Brain microvascular endothelial cell (primary cell): ENCODE measurements around the gene CHST3.

Source experiments
- DNase-seq: peaks from one replicate; pipeline ENCODE4 v3.0.0-alpha.2; 2020
- H3K27ac ChIP-seq: fragments of 250-450 bp; sonication (Bioruptor Pico); 2 replicates; pipeline ENCODE4 v1.5.1; 2020; ENCODE audit warnings: mild to moderate bottlenecking, moderate library complexity
- H3K27me3 ChIP-seq: fragments of 250-450 bp; sonication (Bioruptor Pico); replicated peaks from 2 replicates; pipeline ENCODE4 v1.5.1; 2020; ENCODE audit warnings: mild to moderate bottlenecking
- H3K36me3 ChIP-seq: fragments of 250-450 bp; sonication (Bioruptor Pico); replicated peaks from 2 replicates; pipeline ENCODE4 v1.5.1; 2020; ENCODE audit warnings: mild to moderate bottlenecking
- H3K4me3 ChIP-seq: 2 replicates; pipeline ENCODE4 v1.5.1; 2011; ENCODE audit warnings: low read depth, mild to moderate bottlenecking, control low read depth, low read length, moderate library complexity
- CTCF ChIP-seq: IDR thresholded peaks from 2 replicates; pipeline ENCODE4 v1.5.1; 2011; ENCODE audit warnings: low read depth, mild to moderate bottlenecking, moderate library complexity, low read length, control low read depth, inconsistent platforms; ENCODE audit errors: missing control alignments
- in situ Hi-C: cut with HindIII; loops from 2 replicates; pipeline ENCODE4 v1.10.0; 2017; ENCODE audit warnings: low sequenced_read_pairs, low pct_ligation_motif_present

Gene CHST3

DNA sequence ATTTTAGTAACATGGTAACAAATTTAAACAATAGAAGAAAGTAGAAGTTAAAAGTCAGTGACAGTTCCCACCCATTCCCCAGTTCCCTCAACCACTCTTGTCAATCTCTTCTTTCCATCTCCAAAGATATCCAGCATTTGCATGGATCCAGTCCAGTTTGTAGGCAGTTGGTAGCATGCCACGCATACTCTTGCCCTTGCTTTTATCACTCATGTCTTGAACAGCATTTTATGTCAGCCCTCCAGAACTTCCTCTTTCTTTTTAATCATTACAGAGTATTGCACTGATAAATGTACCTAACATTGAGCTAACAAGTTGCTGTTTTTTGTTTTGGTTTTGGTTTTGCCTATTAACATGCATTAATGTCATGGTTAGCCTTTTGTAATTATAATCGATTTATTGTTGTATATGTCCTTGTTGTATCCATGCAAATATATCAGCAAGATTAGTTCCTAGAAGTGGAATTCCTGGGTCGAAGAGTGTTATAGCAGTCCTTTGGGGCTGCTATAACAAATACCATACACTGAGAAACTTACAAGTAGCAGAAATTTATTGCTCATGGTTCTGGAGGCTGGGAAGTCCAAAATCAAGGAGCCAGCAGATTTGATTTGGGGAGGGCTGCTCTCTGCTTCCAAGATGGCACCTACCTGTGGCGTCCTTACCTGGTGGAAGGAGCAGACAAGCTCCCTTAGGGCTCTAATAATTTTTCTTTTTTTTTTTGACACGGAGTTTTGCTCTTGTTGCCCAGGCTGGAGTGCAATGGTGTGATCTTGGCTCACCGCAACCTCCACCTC lies 25.7 kb downstream of the CHST3 start:
- Histone ChIP-seq H3K36me3 (no peaks in the 10 kb centered on the region), H3K27me3 (no peaks in the 10 kb centered on the region), H3K4me3 (no peak overlapping the region), H3K27ac (no peak overlapping the region)
- in situ Hi-C loops, result no loop called here
- TF ChIP-seq CTCF, result no peak
- no peak for DNase-seq

GRCh38 chr10:71990706-71991269 lies 26.6 kb downstream of the CHST3 start:
- Histone ChIP-seq H3K27me3 (no peaks in the 10 kb centered on the region), H3K27ac (no peak overlapping the region), H3K4me3 (no peak overlapping the region), H3K36me3 (no peaks in the 10 kb centered on the region)
- in situ Hi-C loops, result no loop called here
- no peak for TF ChIP-seq CTCF
- DNase-seq, result no peak

GRCh38 chr10:71995449-71995848 lies 31.3 kb downstream of the CHST3 start:
- TF ChIP-seq CTCF, result no peak
- H3K27ac ChIP-seq, result no peak overlapping the region
- H3K36me3 ChIP-seq, result no peaks in the 10 kb centered on the region
- in situ Hi-C loops, result no loop called here
- no peak overlapping the region for H3K4me3 ChIP-seq
- H3K27me3 ChIP-seq, result no peaks in the 10 kb centered on the region
- DNase-seq, result no peak

DNA sequence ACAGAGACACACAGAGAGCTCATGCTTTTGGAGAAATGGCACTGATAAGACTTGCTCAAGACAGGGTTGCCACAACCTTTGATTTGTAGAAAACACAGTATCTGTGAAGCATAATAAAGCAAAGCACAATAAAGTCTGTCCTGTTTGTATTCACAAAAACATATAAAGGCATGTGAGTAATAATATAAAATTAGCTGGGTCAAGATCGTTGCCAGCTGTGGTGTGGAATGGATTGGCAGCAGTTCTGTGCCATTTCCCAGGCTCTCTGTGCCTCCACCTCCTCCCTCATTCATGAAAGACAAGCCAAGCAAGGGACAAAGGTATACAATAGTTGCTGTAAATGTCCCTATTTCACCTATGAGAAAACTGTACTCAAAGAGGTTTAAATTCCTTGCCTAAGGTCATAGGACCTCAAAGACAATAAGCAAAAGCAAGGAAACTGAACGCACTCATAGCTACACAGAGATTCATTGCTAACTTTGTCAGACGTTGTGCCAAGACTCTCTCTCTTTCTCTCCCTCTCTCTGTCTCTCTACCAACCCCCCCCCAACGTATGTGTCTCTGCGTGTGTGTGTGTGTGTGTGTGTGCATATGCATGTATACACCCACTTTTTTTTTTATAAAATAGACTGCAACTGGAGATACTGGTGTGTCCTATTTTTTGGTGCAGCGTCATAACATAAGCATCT lies 31.8 kb downstream of the CHST3 start:
- Histone ChIP-seq H3K36me3 (no peaks in the 10 kb centered on the region), H3K27me3 (no peaks in the 10 kb centered on the region), H3K27ac (no peak overlapping the region), H3K4me3 (no peak overlapping the region)
- no peak for DNase-seq
- no peak for TF ChIP-seq CTCF
- in situ Hi-C loops, result no loop called here

- Histone ChIP-seq H3K36me3 (no peaks in the 10 kb centered on the region), H3K27me3 (no peaks in the 10 kb centered on the region), H3K4me3 (no peak overlapping the region), H3K27ac (no peak overlapping the region)
- no peak for TF ChIP-seq CTCF
- no peak for DNase-seq
- in situ Hi-C loops, result no loop called here
Measured at GRCh38 chr10:71996592-71997371, 32.6 kb downstream of the CHST3 start.
